Left hindlimb (tissue), 1 donor: ENCODE data around the gene SARS2.

Source experiments
- DNase-seq: peaks from one replicate; pipeline ENCODE4 v3.0.0-alpha.2; 2018

Gene SARS2

GRCh38 chr19:38917516-38917915, 13.0 kb downstream of the SARS2 start:
- DNase-seq: peak; percentile 24

GRCh38 chr19:38915329-38916321, 14.9 kb downstream of the SARS2 start:
- DNase-seq: no peak

GRCh38 chr19:38913958-38914357, 16.6 kb downstream of the SARS2 start:
- no peak for DNase-seq

- no peak for DNase-seq
Measured at GRCh38 chr19:38912600-38913514, 17.7 kb downstream of the SARS2 start.

- DNase-seq: no peak
Measured at GRCh38 chr19:38911388-38912001, 19.1 kb downstream of the SARS2 start.

GRCh38 chr19:38910488-38910887, 20.1 kb downstream of the SARS2 start:
- no peak for DNase-seq

- DNase-seq: no peak
Measured at GRCh38 chr19:38908911-38909310, 21.7 kb downstream of the SARS2 start.

- DNase-seq: no peak
Measured at GRCh38 chr19:38907670-38908069, 22.9 kb downstream of the SARS2 start.

GRCh38 chr19:38907227-38907626, 23.3 kb downstream of the SARS2 start:
- no peak for DNase-seq

GRCh38 chr19:38905620-38906019, 24.9 kb downstream of the SARS2 start:
- DNase-seq: no peak

GRCh38 chr19:38904581-38905539, 25.7 kb downstream of the SARS2 start:
- no peak for DNase-seq

- DNase-seq: no peak
Measured at GRCh38 chr19:38901683-38902082, 28.9 kb downstream of the SARS2 start.

GRCh38 chr19:38900743-38901190, 29.8 kb downstream of the SARS2 start:
- DNase-seq: no peak

GRCh38 chr19:38900202-38900629, 30.3 kb downstream of the SARS2 start:
- no peak for DNase-seq

GRCh38 chr19:38899447-38900201, 30.9 kb downstream of the SARS2 start, which contains the start of the genes NFKBIB and SIRT2:
NFKBIB (plus strand) TSS chr19:38899969; CDS start chr19:38900033, 64 bp downstream.
SIRT2 (minus strand) TSS chr19:38899618; CDS start chr19:38899521, 97 bp downstream.
- peak; percentile 100 for DNase-seq

GRCh38 chr19:38898788-38899446, 31.6 kb downstream of the SARS2 start:
- peak; percentile 37 for DNase-seq

- DNase-seq: no peak
Measured at GRCh38 chr19:38894968-38895367, 35.6 kb downstream of the SARS2 start.

- no peak for DNase-seq
Measured at GRCh38 chr19:38893341-38893771, 37.2 kb downstream of the SARS2 start.

- no peak for DNase-seq
Measured at GRCh38 chr19:38892841-38893240, 37.7 kb downstream of the SARS2 start.

- DNase-seq: no peak
Measured at GRCh38 chr19:38891771-38892170, 38.8 kb downstream of the SARS2 start.
